ENCODE measurements around the gene VAC14.

Gene VAC14

DNA sequence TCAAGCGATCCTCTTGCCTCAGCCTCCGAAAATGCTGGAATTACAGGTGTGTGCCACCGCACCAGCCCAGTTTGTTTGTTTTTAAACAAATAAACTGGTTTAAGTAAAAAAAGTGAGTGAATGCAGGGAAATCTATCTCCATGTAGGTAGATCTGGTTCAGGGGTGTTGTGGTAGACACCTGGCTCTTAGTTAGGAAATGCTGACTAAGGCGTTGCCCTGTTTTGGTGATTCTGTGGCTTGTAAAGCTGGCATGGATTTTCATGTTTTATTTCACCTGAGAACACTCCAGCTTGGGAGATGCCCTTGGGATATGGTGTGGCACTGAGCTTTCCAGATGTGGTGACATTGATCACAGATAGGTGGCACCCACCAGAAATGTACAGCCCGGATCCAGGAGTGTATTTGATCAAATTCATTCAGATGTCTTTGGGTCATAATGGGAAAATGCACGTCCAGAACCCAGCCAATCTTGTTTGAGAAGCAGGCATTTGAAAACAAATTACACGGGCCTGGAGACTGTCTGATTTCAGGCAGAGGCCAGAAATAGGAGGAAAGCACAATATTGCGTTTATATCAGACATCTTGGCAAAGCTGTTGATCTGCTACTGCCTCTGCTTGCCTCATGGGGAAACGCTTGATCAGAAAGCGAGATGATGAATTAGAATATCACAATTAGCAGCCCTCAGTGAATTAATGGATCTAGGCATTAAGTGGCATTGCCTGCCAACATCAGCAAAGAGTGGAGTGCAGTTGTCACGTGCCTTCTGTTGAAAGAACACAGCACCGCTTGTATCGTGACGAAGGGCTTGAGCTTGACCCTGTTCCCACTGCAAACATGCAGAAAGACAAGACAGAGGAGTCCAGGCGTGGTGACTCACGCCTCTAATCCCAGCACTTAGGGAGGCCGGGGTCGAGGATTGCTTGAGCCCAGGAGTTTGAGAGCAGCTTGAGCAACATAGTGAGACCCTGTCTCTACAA is 161.9 kb downstream of the VAC14 start:
- no peak for DNase-seq (ENCODE audit: low spot score)
- TF ChIP-seq, protein P1, sequence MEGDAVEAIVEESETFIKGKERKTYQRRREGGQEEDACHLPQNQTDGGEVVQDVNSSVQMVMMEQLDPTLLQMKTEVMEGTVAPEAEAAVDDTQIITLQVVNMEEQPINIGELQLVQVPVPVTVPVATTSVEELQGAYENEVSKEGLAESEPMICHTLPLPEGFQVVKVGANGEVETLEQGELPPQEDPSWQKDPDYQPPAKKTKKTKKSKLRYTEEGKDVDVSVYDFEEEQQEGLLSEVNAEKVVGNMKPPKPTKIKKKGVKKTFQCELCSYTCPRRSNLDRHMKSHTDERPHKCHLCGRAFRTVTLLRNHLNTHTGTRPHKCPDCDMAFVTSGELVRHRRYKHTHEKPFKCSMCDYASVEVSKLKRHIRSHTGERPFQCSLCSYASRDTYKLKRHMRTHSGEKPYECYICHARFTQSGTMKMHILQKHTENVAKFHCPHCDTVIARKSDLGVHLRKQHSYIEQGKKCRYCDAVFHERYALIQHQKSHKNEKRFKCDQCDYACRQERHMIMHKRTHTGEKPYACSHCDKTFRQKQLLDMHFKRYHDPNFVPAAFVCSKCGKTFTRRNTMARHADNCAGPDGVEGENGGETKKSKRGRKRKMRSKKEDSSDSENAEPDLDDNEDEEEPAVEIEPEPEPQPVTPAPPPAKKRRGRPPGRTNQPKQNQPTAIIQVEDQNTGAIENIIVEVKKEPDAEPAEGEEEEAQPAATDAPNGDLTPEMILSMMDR (IDR thresholded peaks at IDR 0.05; ENCODE audit: extremely low read depth, missing control alignments): no peak

All from GM20000 (cell line).